MCF 10A (cell line): ENCODE results near the gene SLFNL1. TPM values are rescaled to one million over a fixed set of nuclear protein-coding genes. Genes with fewer than 3 reads are reported as not detected.

ENCODE experiments used
- BruUV-seq: library from RNA; stranded (reverse); fragments of 400-500 nt; replicated peaks from 2 replicates; lab custom pipeline; 2021; lab: Mats Ljungman, UMichigan
- CTCF ChIA-PET: fragments of 300-600 bp; sonication (Branson Sonifier 250); formaldehyde crosslinking; extraction: SDS; loops from one replicate; lab custom pipeline; 2021; ENCODE audit warnings: antibody characterized with exemption, inconsistent platforms; lab: Yijun Ruan, JAX
- POLR2A ChIA-PET: fragments of 300-600, 350-650 bp; sonication (Branson Sonifier 250); formaldehyde crosslinking; extraction: SDS; loops from one replicate; lab custom pipeline; 2020; ENCODE audit warnings: antibody characterized with exemption, inconsistent platforms; lab: Yijun Ruan, JAX
- DNase-seq: peaks from one replicate; pipeline ENCODE4 v3.0.0-alpha.2; 2018; ENCODE audit not compliant: unreplicated experiment
- H3K27ac Mint-ChIP-seq: one replicate; pipeline ENCODE4 v1.8.0; 2022; ENCODE audit warnings: mild to moderate bottlenecking, low read depth, mixed read lengths; ENCODE audit not compliant: unreplicated experiment
- H3K27me3 Mint-ChIP-seq: one replicate; pipeline ENCODE4 v1.8.0; 2022; ENCODE audit warnings: mixed read lengths; ENCODE audit not compliant: insufficient read depth, unreplicated experiment
- H3K36me3 Mint-ChIP-seq: one replicate; pipeline ENCODE4 v1.8.0; 2022; ENCODE audit warnings: mild to moderate bottlenecking, moderate library complexity, mixed read lengths; ENCODE audit not compliant: insufficient read depth, unreplicated experiment
- H3K4me1 Mint-ChIP-seq: one replicate; pipeline ENCODE4 v1.8.0; 2022; ENCODE audit warnings: mixed read lengths; ENCODE audit not compliant: insufficient read depth, unreplicated experiment
- H3K4me3 Mint-ChIP-seq: one replicate; pipeline ENCODE4 v1.8.0; 2022; ENCODE audit warnings: mild to moderate bottlenecking, moderate library complexity, mixed read lengths; ENCODE audit not compliant: unreplicated experiment
- H3K9me3 Mint-ChIP-seq: one replicate; pipeline ENCODE4 v1.8.0; 2022; ENCODE audit warnings: mixed read lengths; ENCODE audit not compliant: unreplicated experiment
- CTCF ChIP-seq: fragments of 200-600 bp; IDR thresholded peaks from one replicate; pipeline ENCODE4 v1.8.0; 2022; ENCODE audit warnings: antibody characterized with exemption, mild to moderate bottlenecking; ENCODE audit not compliant: unreplicated experiment
- intact Hi-C: fragments of 100-400 bp; cut with micrococcal nuclease; formaldehyde crosslinking; loops from 2 replicates; pipeline ENCODE4 v1.14.1; 2022
- total RNA-seq: library from RNA; stranded (reverse); gene quantifications from 2 replicates; pipeline ENCODE4 v1.2.3, GENCODE V29; 2022

SLFNL1 gene
- total RNA-seq, 1 experiment from 2014 or later = 0.28 TPM

- no TSS peak for BruUV-seq
- H3K36me3 Mint-ChIP-seq = peaks cover 71% of the 10 kb centered on the region
Measured at GRCh38 chr1:41018018-41018410, 3.5 kb downstream of the SLFNL1 start.

GRCh38 chr1:41017141-41018017 lies 4.1 kb downstream of the SLFNL1 start:
- DNase-seq = no peak
- intact Hi-C loops = no loop called here
- no peak for TF ChIP-seq CTCF
- Mint-ChIP-seq H3K27ac (no peak overlapping the region), H3K4me1 (peaks cover 7% of the 10 kb centered on the region), H3K9me3 (no peaks in the 10 kb centered on the region), H3K4me3 (no peak overlapping the region), H3K27me3 (no peaks in the 10 kb centered on the region), H3K36me3 (peaks cover 73% of the 10 kb centered on the region)
- BruUV-seq = no TSS peak
- ChIA-PET CTCF (no interaction called here), POLR2A (interaction anchor here (0.6 kb wide), 1 partner anchor 27 kb away, joined by 3 read pairs; no protein-coding TSS in a partner anchor)

More at GRCh38 chr1:41018018-41018410, 3.5 kb downstream of the SLFNL1 start:
- Mint-ChIP-seq H3K4me1 (peaks cover 7% of the 10 kb centered on the region), H3K4me3 (no peak overlapping the region), H3K27ac (no peak overlapping the region), H3K27me3 (no peaks in the 10 kb centered on the region), H3K9me3 (no peaks in the 10 kb centered on the region)
- intact Hi-C loops = no loop called here
- CTCF ChIA-PET = no interaction called here
- DNase-seq = no peak
- POLR2A ChIA-PET = no interaction called here
- TF ChIP-seq CTCF = no peak

GRCh38 chr1:41015897-41016470 lies 5.5 kb downstream of the SLFNL1 start:
- no peaks in the 10 kb centered on the region for H3K27me3 Mint-ChIP-seq
- peak overlapping the region; percentile 68 for H3K27ac Mint-ChIP-seq
- DNase-seq = no peak
- ChIA-PET CTCF (no interaction called here), POLR2A (no interaction called here)
- no peak overlapping the region for H3K4me3 Mint-ChIP-seq
- no TSS peak for BruUV-seq
- peaks cover 76% of the 10 kb centered on the region for H3K36me3 Mint-ChIP-seq
- no peak for TF ChIP-seq CTCF
- no peaks in the 10 kb centered on the region for H3K9me3 Mint-ChIP-seq
- intact Hi-C loops = no loop called here
- peaks cover 7% of the 10 kb centered on the region for H3K4me1 Mint-ChIP-seq

- DNase-seq = no peak
- TF ChIP-seq CTCF = no peak
- ChIA-PET CTCF (no interaction called here), POLR2A (interaction anchor here (0.6 kb wide), 1 partner anchor 19 kb away, joined by 3 read pairs; no protein-coding TSS in a partner anchor)
- no TSS peak for BruUV-seq
- no peak overlapping the region for H3K4me3 Mint-ChIP-seq
- no peaks in the 10 kb centered on the region for H3K27me3 Mint-ChIP-seq
- no peaks in the 10 kb centered on the region for H3K9me3 Mint-ChIP-seq
- intact Hi-C loops = no loop called here
- H3K36me3 Mint-ChIP-seq = peaks cover 77% of the 10 kb centered on the region
- H3K27ac Mint-ChIP-seq = no peak overlapping the region
- H3K4me1 Mint-ChIP-seq = peaks cover 2% of the 10 kb centered on the region
Measured at GRCh38 chr1:41015281-41015896, 6.1 kb downstream of the SLFNL1 start.
